GM19238 (cell line): ENCODE data around the gene MAP3K5.
A peak's percentile ranks its signal among the peaks of the same experiment; 100 is the strongest.
"Not testable (repeated sequence)": the region's sequence is repeated elsewhere in the genome, so short reads cannot be mapped to it uniquely, and the experiment has no call there.

Source experiments
- DNase-seq: peaks from one replicate; pipeline ENCODE4 v3.0.0; 2011; ENCODE audit warnings: low spot score; ENCODE audit not compliant: insufficient read length

The MAP3K5 gene

GRCh38 chr6:136585523-136585922 lies 206.8 kb downstream of the MAP3K5 start:
- DNase-seq = not testable (repeated sequence)

DNA sequence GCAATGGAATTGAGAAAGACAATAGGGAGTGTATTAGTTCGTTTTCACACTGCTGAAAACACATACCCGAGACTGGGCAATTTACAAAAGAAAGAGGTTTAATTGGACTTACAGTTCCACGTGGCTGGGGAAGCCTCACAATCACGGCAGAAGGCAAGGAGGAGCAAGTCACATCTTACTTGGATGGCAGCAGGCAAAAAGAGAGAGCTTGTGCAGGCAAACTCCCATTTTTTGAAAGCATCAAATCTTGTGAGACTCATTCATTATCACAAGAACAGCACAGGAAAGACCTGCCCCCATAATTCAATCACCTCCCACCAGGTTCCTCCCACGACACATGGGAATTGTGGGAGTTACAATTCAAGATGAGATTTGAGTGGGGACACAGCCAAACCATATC lies 208.0 kb downstream of the MAP3K5 start:
- not testable (repeated sequence) for DNase-seq

DNA sequence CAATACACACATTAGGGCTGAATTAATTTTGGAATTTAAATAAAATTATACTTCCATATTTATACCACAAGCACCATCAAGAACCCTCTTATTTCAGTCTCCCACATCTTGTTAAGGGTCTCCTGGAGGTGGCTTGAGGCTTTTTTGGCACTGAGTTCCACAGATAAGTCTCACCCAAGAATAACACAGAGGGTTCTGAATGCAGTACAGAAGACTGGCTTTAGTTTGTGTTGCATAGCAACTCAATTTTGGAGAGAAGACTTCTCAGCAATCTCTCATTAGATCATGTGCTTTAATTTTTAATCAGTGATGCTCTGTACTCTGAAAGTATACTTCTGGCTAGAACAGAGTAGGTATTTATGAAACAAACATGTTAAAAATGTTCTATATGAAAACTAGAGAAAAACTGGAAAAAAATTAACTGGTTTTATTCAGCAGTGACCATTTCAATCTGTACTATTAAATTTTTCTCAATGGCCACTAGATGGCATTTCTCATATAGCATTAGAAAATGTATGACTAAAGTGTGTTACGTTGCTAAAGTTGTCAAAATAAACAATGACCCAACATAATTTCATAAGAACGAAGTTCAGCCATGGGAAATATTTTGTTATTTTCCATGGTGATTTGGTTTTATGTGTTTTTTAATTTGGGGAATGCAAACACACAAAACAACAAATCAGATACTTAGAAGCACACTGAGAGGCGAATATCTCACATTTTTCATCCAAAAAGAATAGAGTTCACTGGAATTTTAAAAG lies 209.4 kb downstream of the MAP3K5 start:
- no peak for DNase-seq

GRCh38 chr6:136579800-136580199 lies 212.5 kb downstream of the MAP3K5 start:
- DNase-seq = no peak

GRCh38 chr6:136576821-136577220 lies 215.5 kb downstream of the MAP3K5 start:
- DNase-seq = no peak

GRCh38 chr6:136571496-136571895 lies 220.8 kb downstream of the MAP3K5 start:
- no peak for DNase-seq

DNA sequence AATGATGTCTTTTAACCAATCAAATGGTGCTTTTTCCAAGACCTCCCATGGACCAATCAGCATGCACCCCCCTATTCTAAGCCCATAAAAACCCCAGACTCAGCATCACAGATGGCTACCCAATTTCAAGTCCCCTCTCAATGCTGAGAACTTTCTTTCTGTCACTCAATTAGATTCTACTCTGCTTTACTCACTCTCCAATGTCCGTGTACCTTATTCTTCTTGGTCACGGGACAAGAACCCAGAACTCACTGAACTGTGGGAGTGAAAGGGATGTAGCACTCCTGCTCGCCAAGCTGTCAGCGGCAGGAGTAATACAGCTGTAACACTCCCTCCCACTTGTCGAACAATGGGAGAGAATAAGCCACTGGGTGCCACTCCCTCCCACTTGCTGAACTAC lies 221.2 kb downstream of the MAP3K5 start:
- no peak for DNase-seq

DNA sequence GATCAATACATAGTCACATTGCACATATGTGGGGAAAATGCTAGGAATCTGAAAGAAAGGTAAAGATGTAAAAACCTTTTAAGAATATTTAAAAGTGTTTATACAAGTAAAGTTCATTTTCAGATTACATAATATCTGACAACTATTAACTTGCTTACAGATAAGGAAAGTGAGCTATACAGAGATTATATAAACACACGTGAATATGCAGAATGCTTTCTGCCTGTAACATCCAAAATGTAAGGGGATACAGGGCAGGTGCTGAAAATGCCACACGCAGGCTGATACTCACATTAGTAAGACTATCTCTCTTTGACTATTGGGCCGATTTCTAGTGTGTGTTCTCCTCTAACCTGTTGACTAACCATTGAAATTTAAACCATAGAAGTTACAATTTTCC lies 224.1 kb downstream of the MAP3K5 start:
- no peak for DNase-seq

DNA sequence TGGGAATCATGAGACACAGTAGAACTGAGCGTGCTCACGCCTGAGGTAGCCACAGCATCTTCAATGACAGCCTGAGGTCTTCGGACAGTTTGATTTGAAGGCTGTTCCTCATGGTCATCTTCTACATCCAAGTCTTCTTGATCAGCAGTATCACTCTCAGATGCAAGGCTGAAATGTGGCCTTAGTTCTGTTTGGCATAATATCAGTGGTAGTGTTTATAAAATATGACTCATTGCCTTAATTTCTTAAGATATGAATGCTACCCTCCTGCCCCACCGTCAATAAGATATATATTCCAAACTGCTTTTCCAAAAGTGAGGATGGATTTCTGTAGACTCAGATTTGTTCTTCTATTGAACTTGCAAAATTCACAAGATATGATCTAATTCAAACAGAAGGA lies 224.6 kb downstream of the MAP3K5 start:
- no peak for DNase-seq

DNA sequence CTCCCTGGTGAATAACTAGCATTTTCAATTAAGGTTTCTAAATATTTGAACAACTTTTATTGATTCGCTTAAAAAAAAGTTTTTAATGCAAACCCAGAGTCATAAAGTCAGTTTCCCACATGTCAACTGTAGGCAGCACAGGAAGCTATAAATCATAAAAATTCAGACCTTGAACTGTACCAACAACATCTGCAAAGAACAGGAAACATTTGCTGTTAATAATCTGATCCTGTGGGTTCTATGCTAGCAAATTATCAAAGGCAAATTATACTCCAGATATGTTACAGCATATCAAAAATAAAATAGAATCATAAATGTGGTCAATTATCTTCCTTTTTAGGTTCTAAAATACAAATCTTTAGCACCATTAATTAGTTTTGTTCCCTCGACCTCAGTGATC lies 225.4 kb downstream of the MAP3K5 start:
- DNase-seq = no peak

- no peak for DNase-seq
These were observed 226.2 kb downstream of the MAP3K5 start for GRCh38 chr6:136566007-136566487.

DNA sequence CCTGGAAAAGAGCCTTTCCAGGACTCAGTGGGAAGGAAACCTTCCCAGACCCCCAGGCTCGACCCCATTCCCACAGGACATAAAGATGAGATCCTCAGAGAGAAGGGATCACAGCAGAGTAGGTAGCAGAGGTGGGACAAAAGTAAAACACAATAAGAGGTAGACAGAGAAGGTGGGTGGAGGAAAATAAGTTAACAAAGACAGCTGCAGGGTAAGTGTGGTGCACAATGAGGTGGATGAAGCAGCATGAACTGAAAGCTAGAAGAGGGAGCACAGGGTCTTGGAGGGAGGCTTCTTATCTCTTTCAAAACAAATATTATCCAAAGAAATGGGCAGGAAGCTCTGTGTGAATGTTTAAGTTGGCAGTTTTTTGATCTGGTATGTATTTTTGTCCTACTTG lies 228.1 kb downstream of the MAP3K5 start:
- DNase-seq = no peak

- DNase-seq = no peak
These were observed 228.7 kb downstream of the MAP3K5 start for GRCh38 chr6:136563386-136564152.

DNA sequence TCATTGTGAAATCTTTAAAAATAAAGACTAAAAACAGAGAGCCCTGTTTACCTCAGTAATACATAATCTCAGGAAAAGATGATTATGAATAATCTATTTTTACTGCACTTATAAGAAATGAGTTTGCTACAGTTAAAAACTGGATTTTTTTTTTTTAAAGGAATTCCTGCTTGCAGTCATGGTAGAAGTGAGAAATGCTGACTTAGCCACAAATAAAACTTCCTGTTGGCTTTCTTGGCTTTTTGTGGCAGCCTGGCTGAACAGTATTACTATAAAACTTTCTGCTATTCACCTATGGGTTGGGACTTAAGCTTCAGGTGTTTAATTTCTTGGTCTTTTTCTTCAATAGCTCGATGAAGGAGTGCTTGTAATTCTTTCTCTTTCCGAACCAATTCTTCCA lies 230.1 kb downstream of the MAP3K5 start:
- no peak for DNase-seq

- no peak for DNase-seq
These were observed 239.0 kb downstream of the MAP3K5 start for GRCh38 chr6:136553166-136553787.

DNA sequence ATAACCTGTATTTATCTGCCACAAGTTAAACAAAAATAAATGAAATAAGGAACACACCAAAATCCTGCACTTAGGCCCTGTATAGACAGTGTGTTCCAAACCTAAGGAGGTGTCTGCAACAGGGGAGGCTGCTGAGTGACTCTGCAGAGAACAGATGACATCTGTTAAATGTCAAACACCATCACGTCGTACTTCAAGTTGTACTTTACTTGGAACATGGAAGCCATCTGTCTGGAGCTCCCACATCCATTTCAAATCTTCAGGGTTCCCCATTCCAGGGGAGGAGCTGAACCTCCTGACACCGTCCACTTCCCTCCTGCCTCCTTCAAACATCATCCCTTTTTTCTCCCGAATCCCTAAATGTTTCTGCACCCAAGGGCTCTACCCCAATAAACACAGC lies 240.2 kb downstream of the MAP3K5 start:
- no peak for DNase-seq

DNA sequence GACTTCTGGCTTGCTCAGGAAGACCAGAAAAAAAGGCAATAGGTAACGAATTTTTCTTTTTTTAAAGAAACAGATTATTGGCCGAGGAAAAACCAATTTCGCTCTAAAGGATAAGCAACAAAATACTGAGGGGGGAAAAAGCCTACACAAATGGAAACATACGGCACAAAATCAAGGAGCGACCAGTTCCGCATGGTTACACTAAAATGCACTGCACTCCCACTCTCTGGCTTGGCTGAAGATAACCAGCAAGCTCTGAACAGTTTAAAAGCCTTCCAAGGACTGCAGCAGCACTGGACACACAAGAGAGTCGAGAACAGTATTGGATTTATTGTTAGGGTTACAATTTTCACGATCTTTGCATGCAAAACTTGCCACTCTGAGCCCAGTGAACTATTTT lies 241.2 kb downstream of the MAP3K5 start:
- DNase-seq = no peak

- peak; percentile 65 for DNase-seq
These were observed 241.8 kb downstream of the MAP3K5 start, which contains the start of gene MAP7 for GRCh38 chr6:136550330-136551071. Gene MAP7 (minus strand): TSS chr6:136550422. CDS start chr6:136550408, 14 bp downstream.

- DNase-seq = peak; percentile 42
These were observed 242.3 kb downstream of the MAP3K5 start for GRCh38 chr6:136550045-136550329.

- peak; percentile 12 for DNase-seq
These were observed 242.8 kb downstream of the MAP3K5 start for GRCh38 chr6:136549300-136550044.
